Hepatocyte (in vitro differentiated cells): ENCODE data around the gene CASTOR1. TPM values are rescaled to one million over a fixed set of nuclear protein-coding genes. Genes with fewer than 3 reads are reported as not detected.

Experiments used
- DNase-seq: peaks from one replicate; pipeline ENCODE4 v3.0.0-alpha.2; 2016; ENCODE audit warnings: low spot score
- H2AFZ ChIP-seq: fragments of 200-600 bp; sonication (generic); 2 replicates; pipeline ENCODE4 v1.6.0; 2016; ENCODE audit warnings: antibody characterized with exemption, mild to moderate bottlenecking
- H3K27ac ChIP-seq: fragments of 200-600 bp; sonication (generic); 2 replicates; pipeline ENCODE4 v1.5.1; 2016; ENCODE audit warnings: mild to moderate bottlenecking
- H3K27me3 ChIP-seq: fragments of 200-600 bp; sonication (generic); 2 replicates; pipeline ENCODE4 v1.6.1; 2016
- H3K36me3 ChIP-seq: fragments of 200-600 bp; sonication (generic); replicated peaks from 2 replicates; pipeline ENCODE4 v1.5.1; 2016; ENCODE audit warnings: low read depth; ENCODE audit not compliant: insufficient read depth
- H3K4me1 ChIP-seq: fragments of 200-600 bp; sonication (generic); 2 replicates; pipeline ENCODE4 v1.5.1; 2016; ENCODE audit warnings: mild to moderate bottlenecking, moderate library complexity; ENCODE audit not compliant: insufficient read depth
- H3K4me2 ChIP-seq: fragments of 200-600 bp; sonication (generic); 2 replicates; pipeline ENCODE4 v1.6.0; 2016
- H3K4me3 ChIP-seq: fragments of 200-600 bp; sonication (generic); 2 replicates; pipeline ENCODE4 v1.5.1; 2016; ENCODE audit warnings: mild to moderate bottlenecking
- H3K79me2 ChIP-seq: fragments of 200-600 bp; sonication (generic); 2 replicates; pipeline ENCODE4 v1.6.0; 2017; ENCODE audit warnings: mild to moderate bottlenecking
- H3K9me2 ChIP-seq: fragments of 200-600 bp; sonication (generic); replicated peaks from 2 replicates; pipeline ENCODE4 v1.6.0; 2017; ENCODE audit warnings: mild to moderate bottlenecking; ENCODE audit not compliant: insufficient read depth
- H3K9me3 ChIP-seq: fragments of 200-600 bp; sonication (generic); 2 replicates; pipeline ENCODE4 v1.5.1; 2016; ENCODE audit warnings: low read depth, mild to moderate bottlenecking
- H4K20me1 ChIP-seq: fragments of 200-600 bp; sonication (generic); 2 replicates; pipeline ENCODE4 v1.6.0; 2016; ENCODE audit warnings: mild to moderate bottlenecking; ENCODE audit not compliant: insufficient read depth, poor library complexity, severe bottlenecking
- EZH2 ChIP-seq: fragments of 200-600 bp; sonication (generic); IDR thresholded peaks from 2 replicates; pipeline ENCODE4 v1.6.1; 2016; ENCODE audit warnings: antibody characterized with exemption, mild to moderate bottlenecking, borderline replicate concordance
- EZH2phosphoT487 ChIP-seq: fragments of 200-600 bp; sonication (generic); IDR thresholded peaks from one replicate; pipeline ENCODE4 v1.6.1; 2018; ENCODE audit warnings: antibody characterized with exemption, mild to moderate bottlenecking, low read depth, moderate library complexity; ENCODE audit not compliant: unreplicated experiment, severe bottlenecking
- WGBS: methylation state at CpG from one replicate; pipeline ENCODE4 v1.1.6; 2016; ENCODE audit warnings: low lambda C conversion rate; ENCODE audit errors: missing lambda C conversion rate; 5-methylcytosine and 5-hydroxymethylcytosine counted together
- polyA plus RNA-seq: library from polyadenylated mRNA; unstranded; fragments of >200 nt; fragmentation: Nextera tagmentation; extraction: Ambion mirVana; gene quantifications from 2 replicates; pipeline ENCODE4 v1.2.1, GENCODE V29; 2016
- total RNA-seq: library from RNA; depleted of rRNA; stranded (reverse); fragments of >200 nt; gene quantifications from 2 replicates; pipeline ENCODE4 v1.2.3, GENCODE V29; 2014
- TF ChIP-seq, protein P1 (sequence below): fragments of 200-600 bp; sonication (generic); IDR thresholded peaks from 2 replicates; pipeline ENCODE4 v1.5.1; 2016; ENCODE audit warnings: antibody characterized with exemption, mild to moderate bottlenecking; ENCODE audit not compliant: poor library complexity

The CASTOR1 gene
- total and polyA plus RNA-seq, 2 experiments from 2014 or later: 30.9 to 53.5 TPM

GRCh38 chr22:30262112-30262511 lies 27.2 kb downstream of the CASTOR1 start:
- Histone ChIP-seq H3K27ac (no peak overlapping the region), H2AFZ (no peak overlapping the region), H3K9me3 (no peaks in the 10 kb centered on the region), H3K36me3 (no peaks in the 10 kb centered on the region), H3K27me3 (no peaks in the 10 kb centered on the region), H3K4me2 (no peak overlapping the region), H3K79me2 (no peaks in the 10 kb centered on the region), H3K4me1 (peaks cover 4% of the 10 kb centered on the region), H4K20me1 (no peaks in the 10 kb centered on the region), H3K9me2 (no peaks in the 10 kb centered on the region), H3K4me3 (no peak overlapping the region)
- TF ChIP-seq EZH2 (no peak), EZH2phosphoT487 (no peak)
- TF ChIP-seq, protein P1, sequence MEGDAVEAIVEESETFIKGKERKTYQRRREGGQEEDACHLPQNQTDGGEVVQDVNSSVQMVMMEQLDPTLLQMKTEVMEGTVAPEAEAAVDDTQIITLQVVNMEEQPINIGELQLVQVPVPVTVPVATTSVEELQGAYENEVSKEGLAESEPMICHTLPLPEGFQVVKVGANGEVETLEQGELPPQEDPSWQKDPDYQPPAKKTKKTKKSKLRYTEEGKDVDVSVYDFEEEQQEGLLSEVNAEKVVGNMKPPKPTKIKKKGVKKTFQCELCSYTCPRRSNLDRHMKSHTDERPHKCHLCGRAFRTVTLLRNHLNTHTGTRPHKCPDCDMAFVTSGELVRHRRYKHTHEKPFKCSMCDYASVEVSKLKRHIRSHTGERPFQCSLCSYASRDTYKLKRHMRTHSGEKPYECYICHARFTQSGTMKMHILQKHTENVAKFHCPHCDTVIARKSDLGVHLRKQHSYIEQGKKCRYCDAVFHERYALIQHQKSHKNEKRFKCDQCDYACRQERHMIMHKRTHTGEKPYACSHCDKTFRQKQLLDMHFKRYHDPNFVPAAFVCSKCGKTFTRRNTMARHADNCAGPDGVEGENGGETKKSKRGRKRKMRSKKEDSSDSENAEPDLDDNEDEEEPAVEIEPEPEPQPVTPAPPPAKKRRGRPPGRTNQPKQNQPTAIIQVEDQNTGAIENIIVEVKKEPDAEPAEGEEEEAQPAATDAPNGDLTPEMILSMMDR: no peak
- no peak for DNase-seq
- 88% methylated on average over 4 of the region's 4 CpGs for WGBS

- Histone ChIP-seq H3K27ac (no peak overlapping the region), H3K27me3 (no peaks in the 10 kb centered on the region), H3K36me3 (no peaks in the 10 kb centered on the region), H3K9me3 (no peaks in the 10 kb centered on the region), H3K4me3 (no peak overlapping the region), H3K4me2 (no peak overlapping the region), H3K9me2 (no peaks in the 10 kb centered on the region), H3K79me2 (no peaks in the 10 kb centered on the region), H4K20me1 (no peaks in the 10 kb centered on the region), H3K4me1 (peaks cover 4% of the 10 kb centered on the region), H2AFZ (no peak overlapping the region)
- TF ChIP-seq EZH2: no peak
- TF ChIP-seq, protein P1: no peak
- TF ChIP-seq EZH2phosphoT487: no peak
- no peak for DNase-seq
- 84% methylated on average over 8 of the region's 8 CpGs for WGBS
Measured at GRCh38 chr22:30261134-30261533, 28.2 kb downstream of the CASTOR1 start.

- Histone ChIP-seq H3K4me1 (peaks cover 4% of the 10 kb centered on the region), H3K27ac (no peak overlapping the region), H3K79me2 (no peaks in the 10 kb centered on the region), H3K4me2 (no peak overlapping the region), H3K27me3 (no peaks in the 10 kb centered on the region), H2AFZ (no peak overlapping the region), H4K20me1 (no peaks in the 10 kb centered on the region), H3K9me2 (no peaks in the 10 kb centered on the region), H3K9me3 (no peaks in the 10 kb centered on the region), H3K4me3 (no peak overlapping the region), H3K36me3 (no peaks in the 10 kb centered on the region)
- no peak for TF ChIP-seq EZH2phosphoT487
- TF ChIP-seq, protein P1: no peak
- TF ChIP-seq EZH2: no peak
- no peak for DNase-seq
- WGBS: 93% methylated on average over 8 of the region's 8 CpGs
Measured at GRCh38 chr22:30260682-30261081, 28.6 kb downstream of the CASTOR1 start.

- no peak overlapping the region for H2AFZ ChIP-seq
- no peak for DNase-seq
- no peaks in the 10 kb centered on the region for H3K9me2 ChIP-seq
- H3K79me2 ChIP-seq: no peaks in the 10 kb centered on the region
- no peak overlapping the region for H3K4me2 ChIP-seq
- WGBS: 91% methylated on average over 11 of the region's 11 CpGs
- TF ChIP-seq, protein P1: no peak
- no peak for TF ChIP-seq EZH2
- TF ChIP-seq EZH2phosphoT487: no peak
- peaks cover 4% of the 10 kb centered on the region for H3K4me1 ChIP-seq
- no peaks in the 10 kb centered on the region for H3K9me3 ChIP-seq
- no peaks in the 10 kb centered on the region for H3K27me3 ChIP-seq
- no peak overlapping the region for H3K27ac ChIP-seq
- no peaks in the 10 kb centered on the region for H3K36me3 ChIP-seq
- H3K4me3 ChIP-seq: no peak overlapping the region
- H4K20me1 ChIP-seq: no peaks in the 10 kb centered on the region
Measured at GRCh38 chr22:30260276-30260675, 29.0 kb downstream of the CASTOR1 start.
